Lower leg skin (tissue), 4 donors: ENCODE measurements around the gene AATK. TPM values are rescaled to one million over a fixed set of nuclear protein-coding genes. Genes with fewer than 3 reads are reported as not detected.

ENCODE experiments used
- DNase-seq, 2 donors: peaks; one replicate each; pipeline ENCODE4 v3.0.0-alpha.2; 2019; ENCODE audit warnings: low spot score in 2 of 2
- H3K4me3 ChIP-seq: fragments of 200-600 bp; sonication (generic); 2 replicates; pipeline ENCODE4 v1.5.1; 2017; ENCODE audit warnings: mild to moderate bottlenecking, low read depth; ENCODE audit not compliant: poor library complexity, severe bottlenecking
- POLR2A ChIP-seq, 2 donors: fragments of 450-650 bp; IDR thresholded peaks; one replicate each; pipeline ENCODE4 v1.6.1; 2016 to 2017; ENCODE audit warnings: antibody characterized with exemption in 2 of 2, mild to moderate bottlenecking in 1 of 2, moderate library complexity in 1 of 2
- WGBS, 2 donors: methylation state at CpG; one replicate each; pipeline ENCODE4 v1.1.5; 2018; 5-methylcytosine and 5-hydroxymethylcytosine counted together
- intact Hi-C: fragments of 100-400 bp; cut with DNase I; formaldehyde crosslinking; loops from one replicate; pipeline ENCODE4 v1.15.0; 2023; ENCODE audit warnings: low total_unique reads
- total RNA-seq, 4 donors: library from RNA; depleted of rRNA; stranded (reverse); fragments of >200 nt; gene quantifications; one replicate each; pipeline ENCODE4 v1.1.0, GENCODE V29; 2016
- TF ChIP-seq, protein P1 (sequence below), 3 donors: fragments of 450-650 bp; IDR thresholded peaks; one replicate each; pipeline ENCODE4 v1.5.1; 2016; ENCODE audit warnings: antibody characterized with exemption in 3 of 3, mild to moderate bottlenecking in 3 of 3, moderate library complexity in 2 of 3

AATK gene
- total RNA-seq, 4 donors from 2014 or later: 0.81 to 3.5 (median 2.2) TPM

DNA sequence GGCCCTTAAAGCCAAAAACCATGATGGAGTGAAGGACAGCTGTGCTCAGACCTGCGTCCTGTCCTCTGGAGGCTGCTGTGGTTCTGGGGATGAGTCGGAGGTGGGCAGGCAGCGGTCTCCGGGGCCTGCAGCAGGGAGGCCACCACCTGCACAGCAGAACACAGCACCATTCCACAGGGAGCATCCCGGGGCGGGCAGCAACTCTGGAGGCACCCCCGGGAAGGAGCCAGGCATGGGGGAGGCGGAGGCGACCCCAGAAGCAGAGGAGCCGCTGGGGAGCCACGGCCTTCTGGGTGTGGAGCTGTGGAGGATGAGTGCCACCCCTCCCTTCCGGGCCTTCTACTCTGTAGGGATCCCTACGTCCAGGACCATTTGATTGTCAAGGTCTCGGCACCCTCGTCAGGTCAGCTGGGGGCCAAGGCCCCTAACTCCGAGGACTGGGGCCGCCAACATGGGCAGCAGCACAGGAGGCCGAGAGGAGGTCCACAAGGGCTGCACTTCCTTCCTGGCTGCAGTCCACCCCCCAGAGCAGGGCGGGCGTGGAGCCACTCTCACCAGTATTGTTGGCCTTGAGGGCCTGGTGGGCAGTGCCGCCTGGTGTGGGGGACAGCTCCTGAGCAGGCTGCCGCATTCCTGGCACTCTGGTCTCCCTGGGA, 32.9 kb upstream of the AATK start:
- WGBS, 2 donors: 90 to 94% methylated on average over 15 to 22 of the region's 22 CpGs
- H3K4me3 ChIP-seq: no peak overlapping the region
- intact Hi-C loops: no loop called here
- no peak for DNase-seq
- TF ChIP-seq, protein P1, sequence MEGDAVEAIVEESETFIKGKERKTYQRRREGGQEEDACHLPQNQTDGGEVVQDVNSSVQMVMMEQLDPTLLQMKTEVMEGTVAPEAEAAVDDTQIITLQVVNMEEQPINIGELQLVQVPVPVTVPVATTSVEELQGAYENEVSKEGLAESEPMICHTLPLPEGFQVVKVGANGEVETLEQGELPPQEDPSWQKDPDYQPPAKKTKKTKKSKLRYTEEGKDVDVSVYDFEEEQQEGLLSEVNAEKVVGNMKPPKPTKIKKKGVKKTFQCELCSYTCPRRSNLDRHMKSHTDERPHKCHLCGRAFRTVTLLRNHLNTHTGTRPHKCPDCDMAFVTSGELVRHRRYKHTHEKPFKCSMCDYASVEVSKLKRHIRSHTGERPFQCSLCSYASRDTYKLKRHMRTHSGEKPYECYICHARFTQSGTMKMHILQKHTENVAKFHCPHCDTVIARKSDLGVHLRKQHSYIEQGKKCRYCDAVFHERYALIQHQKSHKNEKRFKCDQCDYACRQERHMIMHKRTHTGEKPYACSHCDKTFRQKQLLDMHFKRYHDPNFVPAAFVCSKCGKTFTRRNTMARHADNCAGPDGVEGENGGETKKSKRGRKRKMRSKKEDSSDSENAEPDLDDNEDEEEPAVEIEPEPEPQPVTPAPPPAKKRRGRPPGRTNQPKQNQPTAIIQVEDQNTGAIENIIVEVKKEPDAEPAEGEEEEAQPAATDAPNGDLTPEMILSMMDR (IDR thresholded peaks at IDR 0.05): no peak
- TF ChIP-seq POLR2A (IDR thresholded peaks at IDR 0.05): no peak

DNA sequence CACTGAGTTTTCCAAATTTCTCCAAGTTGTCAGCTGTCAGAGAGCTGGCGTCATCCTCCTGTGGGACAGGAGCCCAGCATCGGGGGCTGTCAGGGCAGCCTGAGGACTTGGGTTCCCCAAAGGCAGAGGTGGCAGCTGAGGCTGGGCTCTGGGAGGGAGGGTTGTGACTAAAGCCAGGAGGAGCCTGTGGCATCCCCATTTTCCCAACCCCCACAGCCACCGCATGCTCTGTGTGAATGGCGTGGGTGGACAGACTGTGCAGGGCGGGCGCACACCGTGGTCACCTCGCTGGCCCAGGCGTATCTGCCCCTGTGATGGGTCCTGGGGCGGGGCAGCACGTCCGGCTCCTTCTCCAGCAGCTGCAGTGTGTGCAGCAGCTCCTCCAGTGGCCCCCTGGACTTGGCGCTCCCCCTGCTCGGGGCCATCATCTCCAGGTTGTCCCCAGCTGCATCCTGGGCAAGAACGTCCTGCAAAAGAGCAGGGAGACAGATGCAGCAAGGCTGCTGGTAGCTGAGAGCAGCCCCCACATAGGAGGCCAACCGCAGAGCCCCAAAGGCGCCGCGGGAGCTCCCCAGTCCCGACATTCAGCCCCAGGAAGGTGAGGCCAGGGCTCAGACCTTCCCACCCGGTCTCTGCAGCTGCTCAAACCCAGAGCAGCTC, 31.9 kb upstream of the AATK start:
- intact Hi-C loops: no loop called here
- no peak for TF ChIP-seq POLR2A (IDR thresholded peaks at IDR 0.05)
- TF ChIP-seq, protein P1 (IDR thresholded peaks at IDR 0.05): no peak
- WGBS, 2 donors: 92 to 94% methylated on average over 19 to 21 of the region's 21 CpGs
- H3K4me3 ChIP-seq: no peak overlapping the region
- no peak for DNase-seq

DNA sequence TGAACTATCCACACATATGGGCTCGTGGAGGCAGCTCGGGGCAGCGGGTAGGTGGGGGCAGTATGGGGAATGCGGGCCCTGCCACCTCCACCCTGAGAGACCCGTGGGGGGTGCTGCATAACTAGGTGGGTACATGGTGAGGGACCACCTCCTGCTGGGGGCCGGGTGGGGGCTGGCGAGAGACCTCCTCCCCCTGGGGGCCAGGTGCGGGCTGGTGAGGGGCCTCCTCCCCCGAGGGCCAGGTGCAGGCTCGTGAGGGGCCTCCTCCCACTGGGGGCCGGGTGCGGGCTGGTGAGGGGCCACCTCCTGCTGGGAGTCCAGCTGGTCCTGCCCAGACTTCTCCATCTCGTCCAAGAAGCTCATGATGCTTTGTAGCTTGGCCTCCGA, 31.4 kb upstream of the AATK start:
- DNase-seq: no peak
- 80 to 94% methylated on average over 6 to 11 of the region's 14 CpGs for WGBS, 2 donors

DNA sequence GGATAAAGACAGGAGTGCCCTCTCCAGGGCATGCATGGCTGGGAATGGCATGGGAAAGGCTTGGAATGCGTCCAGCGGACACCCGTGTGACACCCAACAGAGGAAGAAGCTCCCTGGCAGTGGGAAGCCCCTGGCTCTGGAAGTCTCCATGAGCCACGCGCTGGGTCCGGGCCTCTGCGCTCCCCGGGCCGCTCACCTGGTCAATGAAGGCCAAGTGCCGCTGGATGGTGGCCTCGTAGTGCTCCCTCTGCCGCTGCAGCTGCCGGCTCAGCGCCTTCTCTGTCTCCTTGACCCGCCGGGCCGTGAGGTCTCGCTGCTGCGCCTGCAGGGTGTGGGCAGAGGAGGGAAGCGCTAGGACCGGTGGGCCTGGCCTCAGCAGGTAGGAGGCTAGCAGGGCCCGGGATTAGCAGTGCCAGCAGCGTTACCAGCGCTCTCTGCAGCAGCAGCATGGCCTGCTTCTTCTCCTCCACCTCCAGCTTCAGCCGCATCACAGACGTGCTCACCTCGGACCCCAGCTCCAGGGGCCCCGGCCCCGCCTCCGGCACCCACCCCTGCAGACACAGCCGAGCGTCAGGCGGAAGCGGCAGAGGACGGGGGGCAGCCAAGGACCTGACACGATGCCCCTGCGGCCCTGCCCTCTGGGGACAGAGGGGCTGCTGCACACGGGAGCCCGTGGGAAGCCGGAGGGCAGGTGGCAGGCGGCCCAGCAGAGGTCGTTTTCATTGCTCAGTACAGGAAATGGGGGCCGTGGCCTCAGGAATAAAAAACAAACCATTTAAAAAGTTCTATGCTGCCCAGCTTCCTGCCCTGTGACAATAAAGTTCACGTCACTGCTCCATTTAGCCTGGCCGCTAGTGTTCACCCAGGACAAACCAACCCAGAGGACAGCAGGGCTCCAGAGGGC, 30.7 kb upstream of the AATK start:
- intact Hi-C loops: no loop called here
- 85 to 86% methylated on average over 39 to 40 of the region's 45 CpGs for WGBS, 2 donors
- H3K4me3 ChIP-seq: no peak overlapping the region
- no peak for DNase-seq
- no peak for TF ChIP-seq POLR2A (IDR thresholded peaks at IDR 0.05)
- TF ChIP-seq, protein P1 (IDR thresholded peaks at IDR 0.05): no peak

More for the DNA sequence above, 31.4 kb upstream of the AATK start:
- H3K4me3 ChIP-seq: no peak overlapping the region
- no peak for TF ChIP-seq POLR2A (IDR thresholded peaks at IDR 0.05)
- TF ChIP-seq, protein P1 (IDR thresholded peaks at IDR 0.05): no peak
- intact Hi-C loops: no loop called here

DNA sequence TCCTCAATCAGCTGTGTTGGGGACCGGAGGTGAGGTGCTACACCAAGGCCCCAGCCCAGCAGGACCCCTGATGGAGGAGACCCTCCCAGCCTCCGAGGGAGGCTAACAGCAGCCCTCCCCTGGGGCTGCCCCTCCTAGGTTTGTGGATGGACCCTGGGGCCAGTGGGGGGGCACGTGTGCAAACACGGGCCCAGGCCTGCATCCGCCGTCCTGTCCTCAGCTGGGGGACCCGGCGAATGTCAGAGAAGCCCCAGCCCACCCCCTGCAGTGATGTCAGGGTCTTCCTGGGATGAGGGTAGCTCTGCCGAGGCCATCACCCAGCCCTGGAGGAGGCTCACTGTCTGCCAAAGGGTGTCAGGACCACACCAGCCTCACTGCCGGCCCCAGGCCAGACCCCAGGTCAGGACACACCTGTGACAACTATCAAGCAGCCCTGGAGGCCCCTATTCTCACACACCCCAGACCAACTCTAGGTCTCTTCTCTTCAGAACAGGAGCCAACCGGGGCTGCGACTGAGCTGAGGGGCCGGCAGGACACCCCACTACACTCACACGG, 30.0 kb upstream of the AATK start:
- no peak for TF ChIP-seq POLR2A (IDR thresholded peaks at IDR 0.05)
- TF ChIP-seq, protein P1 (IDR thresholded peaks at IDR 0.05): no peak
- DNase-seq: no peak
- H3K4me3 ChIP-seq: no peak overlapping the region
- WGBS, 2 donors: 91 to 98% methylated on average over 11 to 14 of the region's 14 CpGs
- intact Hi-C loops: no loop called here
